ENCODE data around the gene ALG3. TPM values are rescaled to one million over a fixed set of nuclear protein-coding genes. Genes with fewer than 3 reads are reported as not detected.

ALG3 gene
- total and polyA plus RNA-seq, 2 donors (not counting 3 experiments of a cell fraction or from before 2014, with no cell fraction given) = 42.9 to 99.9 TPM

DNA sequence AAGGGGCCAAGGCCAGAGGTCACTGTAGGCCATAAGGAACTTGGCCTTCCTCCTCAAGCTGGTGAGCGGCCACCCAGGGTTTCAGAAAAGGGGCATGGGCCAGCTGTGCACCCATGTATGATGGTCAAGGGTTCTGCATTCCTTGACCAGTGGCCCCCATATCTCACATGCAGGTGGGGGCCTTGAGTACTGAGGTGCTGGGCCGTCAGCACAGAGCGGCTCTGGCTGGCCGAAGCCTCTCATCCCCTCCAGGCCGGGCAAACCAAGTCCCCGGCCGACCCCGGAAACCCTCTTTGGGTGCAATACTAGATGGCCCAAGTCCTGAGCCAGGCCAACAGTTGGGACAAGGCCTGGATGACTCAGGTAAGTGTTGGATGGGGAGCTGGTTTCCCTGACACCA, 9.5 kb downstream of the ALG3 start:
- dilution Hi-C loops (cut with MboI; ENCODE audit: extremely low pct_ligation_motif_present, low sequenced_read_pairs) (no loop called here), intact Hi-C loops (cut with micrococcal nuclease) (no loop called here)
- H3K27ac ChIP-seq (ENCODE audit: insufficient read depth, low read depth, low read length) = no peak overlapping the region
- H3K27me3 ChIP-seq (ENCODE audit: control insufficient read depth in 2 of 2, insufficient read depth in 2 of 2, low read length in 2 of 2) = no peaks in the 10 kb centered on the region
- H3K9me3 ChIP-seq (replicated peaks; ENCODE audit: control insufficient read depth, insufficient read depth, low read length) = no peaks in the 10 kb centered on the region
- no peak for DNase-seq (ENCODE audit: low read depth, low spot score)
- H2AFZ ChIP-seq (ENCODE audit: low read depth, low read length) = no peak overlapping the region
- H3K79me2 ChIP-seq (ENCODE audit: control insufficient read depth, insufficient read depth, low read length) = no peaks in the 10 kb centered on the region
- TF ChIP-seq, protein P1, sequence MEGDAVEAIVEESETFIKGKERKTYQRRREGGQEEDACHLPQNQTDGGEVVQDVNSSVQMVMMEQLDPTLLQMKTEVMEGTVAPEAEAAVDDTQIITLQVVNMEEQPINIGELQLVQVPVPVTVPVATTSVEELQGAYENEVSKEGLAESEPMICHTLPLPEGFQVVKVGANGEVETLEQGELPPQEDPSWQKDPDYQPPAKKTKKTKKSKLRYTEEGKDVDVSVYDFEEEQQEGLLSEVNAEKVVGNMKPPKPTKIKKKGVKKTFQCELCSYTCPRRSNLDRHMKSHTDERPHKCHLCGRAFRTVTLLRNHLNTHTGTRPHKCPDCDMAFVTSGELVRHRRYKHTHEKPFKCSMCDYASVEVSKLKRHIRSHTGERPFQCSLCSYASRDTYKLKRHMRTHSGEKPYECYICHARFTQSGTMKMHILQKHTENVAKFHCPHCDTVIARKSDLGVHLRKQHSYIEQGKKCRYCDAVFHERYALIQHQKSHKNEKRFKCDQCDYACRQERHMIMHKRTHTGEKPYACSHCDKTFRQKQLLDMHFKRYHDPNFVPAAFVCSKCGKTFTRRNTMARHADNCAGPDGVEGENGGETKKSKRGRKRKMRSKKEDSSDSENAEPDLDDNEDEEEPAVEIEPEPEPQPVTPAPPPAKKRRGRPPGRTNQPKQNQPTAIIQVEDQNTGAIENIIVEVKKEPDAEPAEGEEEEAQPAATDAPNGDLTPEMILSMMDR (IDR thresholded peaks at IDR 0.05; ENCODE audit: extremely low read depth in 1 of 2, insufficient read depth in 1 of 2, low read depth in 1 of 2, low read length in 2 of 2) = no peak
- no peak for TF ChIP-seq EZH2 (IDR thresholded peaks at IDR 0.05; ENCODE audit: borderline replicate concordance, low read depth, low read length, severe bottlenecking)
- no peak for TF ChIP-seq POLR2A (IDR thresholded peaks at IDR 0.05; ENCODE audit: low read depth, low read length)
- TF ChIP-seq POLR2AphosphoS5 (IDR thresholded peaks at IDR 0.05; ENCODE audit: insufficient read depth, low read depth, low read length) = no peak
- TF ChIP-seq MYC (IDR thresholded peaks at IDR 0.05; ENCODE audit: low read depth, low read length) = no peak
- no peak for TF ChIP-seq GATA2 (IDR thresholded peaks at IDR 0.05; ENCODE audit: insufficient read depth, insufficient read length, low read depth, low read length)
- TF ChIP-seq, protein P2, sequence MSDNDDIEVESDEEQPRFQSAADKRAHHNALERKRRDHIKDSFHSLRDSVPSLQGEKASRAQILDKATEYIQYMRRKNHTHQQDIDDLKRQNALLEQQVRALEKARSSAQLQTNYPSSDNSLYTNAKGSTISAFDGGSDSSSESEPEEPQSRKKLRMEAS (IDR thresholded peaks at IDR 0.05; ENCODE audit: insufficient read depth, insufficient read length) = no peak
- no peak for TF ChIP-seq JUN (IDR thresholded peaks at IDR 0.05; ENCODE audit: borderline replicate concordance, insufficient read depth, insufficient read length, low read depth)
- TF ChIP-seq FOS (IDR thresholded peaks at IDR 0.05; ENCODE audit: borderline replicate concordance, insufficient read depth, low read length) = no peak
- H3K4me2 ChIP-seq (ENCODE audit: insufficient read depth, low read length) = no peak overlapping the region
- CTCF ChIA-PET = interaction anchor here (2.6 to 8.1 kb wide), 4 partner anchors 12 to 342 kb away, joined by 5 to 98 read pairs (median 35); partner anchors contain the start of genes CAMK2N2 and VWA5B2
- H3K36me3 ChIP-seq (ENCODE audit: control insufficient read depth in 2 of 2, extremely low read depth in 1 of 2, insufficient read depth in 2 of 2, low read length in 2 of 2) = peaks cover 0 to 15% of the 10 kb centered on the region in 2 experiments
- H3K9ac ChIP-seq (replicated peaks; ENCODE audit: extremely low read depth, insufficient read depth, low read length) = no peak overlapping the region
- H4K20me1 ChIP-seq (replicated peaks; ENCODE audit: control insufficient read depth, extremely low read depth, insufficient read depth, low read length) = no peaks in the 10 kb centered on the region
- no peak overlapping the region for H3K4me3 ChIP-seq (replicated peaks in 1 of 3; ENCODE audit: insufficient read depth in 1 of 3, low read depth in 1 of 3, low read length in 3 of 3)
- no peaks in the 10 kb centered on the region for H3K9me1 ChIP-seq (replicated peaks; ENCODE audit: control insufficient read depth, extremely low read depth, insufficient read depth, low read length)
- POLR2A ChIA-PET = interaction anchor here (0.6 kb wide), 1 partner anchor 1251 kb away, joined by 7 read pairs; no protein-coding TSS in a partner anchor
- no TSS peak for BruUV-seq (replicated peaks)
- H3K4me1 ChIP-seq (ENCODE audit: control insufficient read depth, extremely low read depth, insufficient read depth, low read length) = no peaks in the 10 kb centered on the region
- no peak for FAIRE-seq

All from endothelial cell of umbilical vein (primary cell).